A549 (cell line): Measurements from ENCODE around the gene MGAT3.

Experiments used
- CHD4 ChIP-seq: fragments of 200-600 bp; sonication (generic); IDR thresholded peaks from 2 replicates; pipeline ENCODE4 v1.6.1; 2016; ENCODE audit warnings: antibody characterized with exemption, mild to moderate bottlenecking, borderline replicate concordance
- CTCF ChIP-seq: fragments of >200 bp; sonication (Bioruptor Twin); formaldehyde crosslinking; IDR thresholded peaks from 3 replicates; pipeline ENCODE4 v1.5.1; 2016
- EHMT2 ChIP-seq: fragments of 200-600 bp; sonication (generic); IDR thresholded peaks from 2 replicates; pipeline ENCODE4 v1.6.1; 2016; ENCODE audit warnings: antibody characterized with exemption, low read depth, mild to moderate bottlenecking, moderate library complexity
- ELK1 ChIP-seq: fragments of 150-350 bp; IDR thresholded peaks from 2 replicates; pipeline ENCODE4 v1.6.1; 2014; ENCODE audit warnings: low read depth, mild to moderate bottlenecking, low read length
- FOSL2 ChIP-seq, 2 experiments: fragments of 450-650 bp in 1 of 2; fragments of >200 bp in 1 of 2; sonication (Bioruptor Twin) in 1 of 2; formaldehyde crosslinking; IDR thresholded peaks; 2 replicates each; pipeline versions ENCODE4 v1.5.0 to v1.6.1; 2016 to 2020; ENCODE audit warnings: mild to moderate bottlenecking in 1 of 2, moderate library complexity in 1 of 2
- KDM5A ChIP-seq: fragments of 200-600 bp; sonication (generic); IDR thresholded peaks from 2 replicates; pipeline ENCODE4 v1.6.1; 2016; ENCODE audit warnings: antibody characterized with exemption, mild to moderate bottlenecking
- MAX ChIP-seq: IDR thresholded peaks from 2 replicates; pipeline ENCODE4 v1.6.1; 2012
- MYC ChIP-seq: IDR thresholded peaks from 2 replicates; pipeline ENCODE4 v1.6.1; 2012; ENCODE audit warnings: mild to moderate bottlenecking, inconsistent platforms, low read length, improper control_type of control experiment, borderline replicate concordance
- PBX3 ChIP-seq: IDR thresholded peaks from 2 replicates; pipeline ENCODE4 v1.6.1; 2012
- POLR2A ChIP-seq: IDR thresholded peaks from 2 replicates; pipeline ENCODE4 v1.6.1; 2012; ENCODE audit warnings: mild to moderate bottlenecking, low read length
- RAD21 ChIP-seq, 2 experiments: fragments of >200 bp in 1 of 2; sonication (Bioruptor Twin) in 1 of 2; formaldehyde crosslinking in 1 of 2; IDR thresholded peaks in 1 of 2; conservative IDR thresholded peaks in 1 of 2; 2 replicates in 1 of 2; 3 replicates in 1 of 2; pipeline ENCODE4 v1.6.1; 2012 to 2018; ENCODE audit warnings: inconsistent platforms in 1 of 2
- SMC3 ChIP-seq: fragments of >200 bp; sonication (Bioruptor Twin); formaldehyde crosslinking; IDR thresholded peaks from 3 replicates; pipeline ENCODE4 v1.6.1; 2018; ENCODE audit warnings: inconsistent platforms

- TF ChIP-seq CHD4 (no peak), PBX3 (no peak), CTCF (no peak), POLR2A (no peak), MYC (no peak), RAD21 (conservative IDR thresholded peaks at IDR 0.05 in 1 of 2, IDR thresholded peaks at IDR 0.05 in 1 of 2) (no peak), ELK1 (no peak), MAX (no peak), EHMT2 (no peak), KDM5A (no peak), FOSL2 (IDR thresholded peaks at IDR 0.05) (no peak), FOSL2 (CRISPR knock-in tag; IDR thresholded peaks at IDR 0.05) (no peak), SMC3 (no peak)
Observed at GRCh38 chr22:39463277-39463676, 6.5 kb downstream of the MGAT3 start.
